H9 (cell line): ENCODE measurements around the gene SLC4A5. TPM values are rescaled to one million over a fixed set of nuclear protein-coding genes. Genes with fewer than 3 reads are reported as not detected.

Experiments used
- DNase-seq: peaks from one replicate; pipeline ENCODE4 v3.0.0-alpha.2; 2017
- H2AFZ ChIP-seq: one replicate; pipeline ENCODE4 v1.6.1; 2013; ENCODE audit warnings: mild to moderate bottlenecking, low read length, control low read depth, moderate library complexity
- H2AK5ac ChIP-seq: 2 replicates; pipeline ENCODE4 v1.6.1; 2013; ENCODE audit warnings: low read length, control low read depth, mixed read lengths; ENCODE audit not compliant: insufficient read length
- H2BK120ac ChIP-seq: one replicate; pipeline ENCODE4 v1.6.1; 2013; ENCODE audit warnings: low read depth, mild to moderate bottlenecking, low read length, control low read depth, inconsistent platforms; ENCODE audit not compliant: poor library complexity, severe bottlenecking
- H2BK12ac ChIP-seq: 2 replicates; pipeline ENCODE4 v1.6.1; 2013; ENCODE audit warnings: low read length, control low read depth, mixed read lengths, low read depth; ENCODE audit not compliant: insufficient read length
- H2BK15ac ChIP-seq: 2 replicates; pipeline ENCODE4 v1.6.1; 2013; ENCODE audit warnings: low read depth, low read length, control low read depth
- H2BK20ac ChIP-seq: one replicate; pipeline ENCODE4 v1.6.1; 2013; ENCODE audit warnings: low read depth, mild to moderate bottlenecking, low read length, control low read depth, inconsistent platforms; ENCODE audit not compliant: poor library complexity, severe bottlenecking
- H2BK5ac ChIP-seq: 2 replicates; pipeline ENCODE4 v1.6.1; 2013; ENCODE audit warnings: low read length, control low read depth, mixed read lengths; ENCODE audit not compliant: insufficient read length
- H3K14ac ChIP-seq: 2 replicates; pipeline ENCODE4 v1.6.1; 2013; ENCODE audit warnings: low read length, control low read depth; ENCODE audit not compliant: insufficient read depth
- H3K18ac ChIP-seq: 2 replicates; pipeline ENCODE4 v1.6.1; 2013; ENCODE audit warnings: low read depth, mild to moderate bottlenecking, mixed read lengths, low read length, control low read depth; ENCODE audit not compliant: insufficient read length
- H3K23ac ChIP-seq: 2 replicates; pipeline ENCODE4 v1.6.1; 2013; ENCODE audit warnings: low read length, control low read depth, mixed read lengths, low read depth; ENCODE audit not compliant: insufficient read length
- H3K23me2 ChIP-seq: 2 replicates; pipeline ENCODE4 v1.6.1; 2013; ENCODE audit warnings: low read depth, mild to moderate bottlenecking, mixed read lengths, low read length, control low read depth; ENCODE audit not compliant: insufficient read length, poor library complexity, severe bottlenecking
- H3K27ac ChIP-seq: 2 replicates; pipeline ENCODE4 v1.5.1; 2013; ENCODE audit warnings: low read length, control low read depth, mixed read lengths, low read depth; ENCODE audit not compliant: insufficient read length
- H3K27me3 ChIP-seq: 2 replicates; pipeline ENCODE4 v1.6.1; 2013; ENCODE audit warnings: low read length, control low read depth, inconsistent platforms; ENCODE audit not compliant: insufficient read depth
- H3K4ac ChIP-seq: 2 replicates; pipeline ENCODE4 v1.6.1; 2013; ENCODE audit warnings: low read depth, mild to moderate bottlenecking, control low read depth, inconsistent platforms, low read length, moderate library complexity
- H3K4me1 ChIP-seq: 2 replicates; pipeline ENCODE4 v1.6.1; 2013; ENCODE audit warnings: low read length, control low read depth, inconsistent platforms; ENCODE audit not compliant: insufficient read depth
- H3K4me2 ChIP-seq: 2 replicates; pipeline ENCODE4 v1.6.1; 2013; ENCODE audit warnings: low read length, control low read depth, mixed read lengths; ENCODE audit not compliant: insufficient read length, insufficient read depth
- H3K56ac ChIP-seq: 2 replicates; pipeline ENCODE4 v1.6.1; 2013; ENCODE audit warnings: low read depth, mild to moderate bottlenecking, mixed read lengths, low read length, control low read depth; ENCODE audit not compliant: insufficient read length
- H3K79me1 ChIP-seq: 2 replicates; pipeline ENCODE4 v1.6.1; 2013; ENCODE audit warnings: low read depth, mild to moderate bottlenecking, moderate library complexity, low read length, control low read depth, inconsistent platforms; ENCODE audit not compliant: insufficient read depth, poor library complexity, severe bottlenecking
- H3K79me2 ChIP-seq: 2 replicates; pipeline ENCODE4 v1.6.1; 2013; ENCODE audit warnings: low read length, control low read depth, inconsistent platforms; ENCODE audit not compliant: insufficient read depth
- H3K9ac ChIP-seq: 2 replicates; pipeline ENCODE4 v1.6.1; 2013; ENCODE audit warnings: low read length, control low read depth, mixed read lengths; ENCODE audit not compliant: insufficient read length; ENCODE audit errors: extremely low read depth
- H3K9me3 ChIP-seq: one replicate; pipeline ENCODE4 v1.6.1; 2013; ENCODE audit warnings: low read depth, low read length, inconsistent platforms; ENCODE audit not compliant: control insufficient read depth
- H3T11ph ChIP-seq: one replicate; pipeline ENCODE4 v1.6.1; 2013; ENCODE audit warnings: mild to moderate bottlenecking, low read length, control low read depth, inconsistent platforms
- H4K20me1 ChIP-seq: one replicate; pipeline ENCODE4 v1.6.1; 2013; ENCODE audit not compliant: control insufficient read depth, insufficient read length, insufficient read depth
- H4K5ac ChIP-seq: 2 replicates; pipeline ENCODE4 v1.6.1; 2013; ENCODE audit warnings: low read depth, mild to moderate bottlenecking, mixed read lengths, low read length, control low read depth; ENCODE audit not compliant: insufficient read length
- H4K8ac ChIP-seq: replicated peaks from 2 replicates; pipeline ENCODE4 v1.6.1; 2013; ENCODE audit warnings: low read length, control low read depth, mixed read lengths, low read depth; ENCODE audit not compliant: insufficient read length
- H4K91ac ChIP-seq: 2 replicates; pipeline ENCODE4 v1.6.1; 2013; ENCODE audit warnings: low read depth, mild to moderate bottlenecking, moderate library complexity, mixed read lengths, low read length, control low read depth; ENCODE audit not compliant: insufficient read length
- H3K27ac Mint-ChIP-seq, 3 experiments: 2 replicates in 2 of 3; 3 replicates in 1 of 3; pipeline ENCODE4 v1.8.0; 2020 to 2021; ENCODE audit warnings: mixed read lengths in 3 of 3, mild to moderate bottlenecking in 1 of 3, moderate library complexity in 1 of 3
- H3K27me3 Mint-ChIP-seq: 2 replicates; pipeline ENCODE4 v1.8.0; 2021; ENCODE audit warnings: low read depth, mild to moderate bottlenecking, moderate library complexity, mixed read lengths
- H3K36me3 Mint-ChIP-seq, 3 experiments: 2 replicates in 2 of 3; 3 replicates in 1 of 3; pipeline ENCODE4 v1.8.0; 2020 to 2021; ENCODE audit warnings: low read depth in 3 of 3, mixed read lengths in 3 of 3; ENCODE audit not compliant: insufficient read depth in 1 of 3
- H3K4me1 Mint-ChIP-seq, 2 experiments: 2 replicates each; pipeline ENCODE4 v1.8.0; 2020; ENCODE audit warnings: mixed read lengths in 2 of 2
- H3K4me3 Mint-ChIP-seq, 2 experiments: 2 replicates in 1 of 2; 3 replicates in 1 of 2; pipeline ENCODE4 v1.8.0; 2020 to 2021; ENCODE audit warnings: mild to moderate bottlenecking in 2 of 2, mixed read lengths in 2 of 2, moderate library complexity in 1 of 2
- H3K9me3 Mint-ChIP-seq, 2 experiments: 2 replicates in 1 of 2; 3 replicates in 1 of 2; pipeline ENCODE4 v1.8.0; 2020; ENCODE audit warnings: mild to moderate bottlenecking in 2 of 2, mixed read lengths in 2 of 2, moderate library complexity in 1 of 2
- WGBS: extraction: QIAGEN DNeasy Blood & Tissue Kit; methylation state at CpG from one replicate; pipeline ENCODE4 v1.1.7; 2013; ENCODE audit warnings: missing lambda C conversion rate, low lambda C conversion rate, mixed read lengths; ENCODE audit not compliant: insufficient read length; ENCODE audit errors: extremely low coverage; 5-methylcytosine and 5-hydroxymethylcytosine counted together
- total RNA-seq: library from RNA; stranded (reverse); gene quantifications from 2 replicates; pipeline ENCODE4 v1.2.1, GENCODE V29; 2021
- TF ChIP-seq, protein P1 (sequence below): fragments of 200-600 bp; sonication (generic); conservative IDR thresholded peaks from 3 replicates; pipeline ENCODE4 v1.8.0; 2021; ENCODE audit warnings: antibody characterized with exemption, mild to moderate bottlenecking

Gene SLC4A5
- total RNA-seq, 1 experiment from 2014 or later = 0.50 TPM

DNA sequence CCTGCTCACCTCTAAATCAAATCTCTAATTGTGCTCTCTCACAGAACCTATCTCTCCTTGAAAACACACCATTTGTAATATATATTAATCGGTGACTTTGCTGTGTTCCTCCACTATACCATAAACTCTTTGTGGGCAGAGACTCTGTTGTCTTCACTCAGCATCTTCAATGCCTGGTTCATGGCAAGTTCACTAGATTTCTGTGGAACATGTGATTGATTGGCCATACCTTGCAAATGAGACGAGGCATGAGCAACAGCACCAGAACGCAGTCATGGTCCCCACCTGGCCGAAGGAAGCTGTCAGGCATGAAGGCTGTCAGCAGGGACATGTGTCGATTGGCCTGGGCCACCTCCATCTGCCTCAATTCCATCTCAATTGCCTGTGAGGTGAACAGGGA lies 25.3 kb upstream of the SLC4A5 start:
- no peak overlapping the region for H3K4me2 ChIP-seq

More for the DNA sequence above, 25.3 kb upstream of the SLC4A5 start:
- Histone ChIP-seq H4K91ac (no peak overlapping the region), H3K79me1 (no peaks in the 10 kb centered on the region), H2BK20ac (no peak overlapping the region), H3K9ac (no peak overlapping the region), H3K56ac (no peak overlapping the region), H3K4me1 (peaks cover 2% of the 10 kb centered on the region; the same call in 1 of the 2 replicates), H3K79me2 (no peaks in the 10 kb centered on the region), H2BK5ac (no peak overlapping the region), H4K8ac (no peak overlapping the region), H3K27ac (no peak overlapping the region), H3K18ac (no peak overlapping the region), H2BK12ac (no peak overlapping the region), H2AK5ac (no peak overlapping the region), H3K27me3 (no peaks in the 10 kb centered on the region), H3K14ac (no peak overlapping the region), H3K23ac (no peak overlapping the region), H2AFZ (no peak overlapping the region), H4K20me1 (no peaks in the 10 kb centered on the region), H3K23me2 (no peaks in the 10 kb centered on the region), H2BK120ac (no peak overlapping the region), H3K4ac (no peak overlapping the region), H3T11ph (no peak overlapping the region), H4K5ac (no peak overlapping the region), H2BK15ac (no peak overlapping the region), H3K9me3 (no peaks in the 10 kb centered on the region)
- TF ChIP-seq, protein P1, sequence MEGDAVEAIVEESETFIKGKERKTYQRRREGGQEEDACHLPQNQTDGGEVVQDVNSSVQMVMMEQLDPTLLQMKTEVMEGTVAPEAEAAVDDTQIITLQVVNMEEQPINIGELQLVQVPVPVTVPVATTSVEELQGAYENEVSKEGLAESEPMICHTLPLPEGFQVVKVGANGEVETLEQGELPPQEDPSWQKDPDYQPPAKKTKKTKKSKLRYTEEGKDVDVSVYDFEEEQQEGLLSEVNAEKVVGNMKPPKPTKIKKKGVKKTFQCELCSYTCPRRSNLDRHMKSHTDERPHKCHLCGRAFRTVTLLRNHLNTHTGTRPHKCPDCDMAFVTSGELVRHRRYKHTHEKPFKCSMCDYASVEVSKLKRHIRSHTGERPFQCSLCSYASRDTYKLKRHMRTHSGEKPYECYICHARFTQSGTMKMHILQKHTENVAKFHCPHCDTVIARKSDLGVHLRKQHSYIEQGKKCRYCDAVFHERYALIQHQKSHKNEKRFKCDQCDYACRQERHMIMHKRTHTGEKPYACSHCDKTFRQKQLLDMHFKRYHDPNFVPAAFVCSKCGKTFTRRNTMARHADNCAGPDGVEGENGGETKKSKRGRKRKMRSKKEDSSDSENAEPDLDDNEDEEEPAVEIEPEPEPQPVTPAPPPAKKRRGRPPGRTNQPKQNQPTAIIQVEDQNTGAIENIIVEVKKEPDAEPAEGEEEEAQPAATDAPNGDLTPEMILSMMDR = no peak
- no peak overlapping the region for H3K27ac Mint-ChIP-seq
- H3K36me3 Mint-ChIP-seq = peaks cover 59 to 84% (median 81%) of the 10 kb centered on the region in 3 experiments
- no peaks in the 10 kb centered on the region for H3K9me3 Mint-ChIP-seq
- no peak for DNase-seq
- peaks cover 6 to 12% of the 10 kb centered on the region in 2 experiments for H3K4me1 Mint-ChIP-seq
- H3K4me3 Mint-ChIP-seq = no peak overlapping the region
- H3K27me3 Mint-ChIP-seq = no peaks in the 10 kb centered on the region
- no CpG with 5 or more reads among the region's 5 CpGs for WGBS
